Neuronal stem cell (in vitro differentiated cells): ENCODE results near the gene CHID1.

Experiments used
- DNase-seq: peaks from one replicate; pipeline ENCODE4 v3.0.0-alpha.2; 2013; ENCODE audit warnings: low spot score
- H2AFZ ChIP-seq: one replicate; pipeline ENCODE4 v1.6.1; 2013; ENCODE audit warnings: mild to moderate bottlenecking, low read length, inconsistent platforms
- H2AK5ac ChIP-seq: 2 replicates; pipeline ENCODE4 v1.6.1; 2013; ENCODE audit warnings: low read depth, mild to moderate bottlenecking, inconsistent platforms, low read length, moderate library complexity, mixed read lengths
- H2BK120ac ChIP-seq: 2 replicates; pipeline ENCODE4 v1.6.1; 2013; ENCODE audit warnings: low read depth, mild to moderate bottlenecking, inconsistent platforms, low read length, moderate library complexity, mixed read lengths
- H2BK12ac ChIP-seq: one replicate; pipeline ENCODE4 v1.6.1; 2013; ENCODE audit warnings: low read length, inconsistent platforms
- H2BK15ac ChIP-seq: 2 replicates; pipeline ENCODE4 v1.6.1; 2013; ENCODE audit warnings: mild to moderate bottlenecking, low read length, inconsistent platforms, mixed read lengths
- H2BK5ac ChIP-seq: one replicate; pipeline ENCODE4 v1.6.1; 2013; ENCODE audit warnings: inconsistent platforms, mild to moderate bottlenecking, low read length, moderate library complexity
- H3K14ac ChIP-seq: one replicate; pipeline ENCODE4 v1.6.1; 2013; ENCODE audit warnings: low read length, inconsistent platforms
- H3K18ac ChIP-seq: 2 replicates; pipeline ENCODE4 v1.6.1; 2013; ENCODE audit warnings: low read length, inconsistent platforms
- H3K23ac ChIP-seq: 2 replicates; pipeline ENCODE4 v1.6.1; 2013; ENCODE audit warnings: low read depth, mild to moderate bottlenecking, mixed read lengths, low read length, inconsistent platforms; ENCODE audit not compliant: poor library complexity
- H3K27ac ChIP-seq: replicated peaks from 3 replicates; pipeline ENCODE4 v1.5.1; 2013; ENCODE audit warnings: low read length, inconsistent platforms
- H3K27me3 ChIP-seq, 3 experiments: 2 replicates each; pipeline ENCODE4 v1.6.1; 2013; ENCODE audit warnings: low read length in 3 of 3, mild to moderate bottlenecking in 2 of 3, inconsistent platforms in 1 of 3, low read depth in 1 of 3, mixed read lengths in 1 of 3, moderate library complexity in 1 of 3; ENCODE audit not compliant: control insufficient read depth in 3 of 3, insufficient read depth in 3 of 3
- H3K36me3 ChIP-seq, 2 donors: replicated peaks in 1 of 2; 2 replicates each; pipeline ENCODE4 v1.6.1; 2013; ENCODE audit warnings: low read length in 2 of 2; ENCODE audit not compliant: control insufficient read depth in 2 of 2, insufficient read depth in 2 of 2
- H3K4ac ChIP-seq: 2 replicates; pipeline ENCODE4 v1.6.1; 2013; ENCODE audit warnings: inconsistent platforms, mild to moderate bottlenecking, low read length, moderate library complexity
- H3K4me1 ChIP-seq, 2 donors: 1 replicate in 1 of 2; 2 replicates in 1 of 2; pipeline ENCODE4 v1.6.1; 2013; ENCODE audit warnings: low read length in 2 of 2, low read depth in 1 of 2; ENCODE audit not compliant: control insufficient read depth in 2 of 2, insufficient read depth in 1 of 2
- H3K4me2 ChIP-seq: one replicate; pipeline ENCODE4 v1.6.1; 2013; ENCODE audit warnings: mild to moderate bottlenecking, low read length, inconsistent platforms; ENCODE audit not compliant: insufficient read depth, poor library complexity, severe bottlenecking
- H3K4me3 ChIP-seq, 2 donors: 2 replicates each; pipeline ENCODE4 v1.5.1; 2013; ENCODE audit warnings: low read length in 2 of 2, mild to moderate bottlenecking in 2 of 2, inconsistent platforms in 1 of 2, moderate library complexity in 1 of 2
- H3K79me1 ChIP-seq: one replicate; pipeline ENCODE4 v1.6.1; 2013; ENCODE audit warnings: low read depth, mild to moderate bottlenecking, inconsistent platforms, low read length, moderate library complexity
- H3K9ac ChIP-seq: one replicate; pipeline ENCODE4 v1.6.1; 2013; ENCODE audit warnings: mild to moderate bottlenecking, low read depth, low read length, inconsistent platforms; ENCODE audit not compliant: poor library complexity
- H3K9me3 ChIP-seq, 2 donors: replicated peaks in 1 of 2; 2 replicates each; pipeline versions ENCODE3 to v1.6.1; 2013; ENCODE audit warnings: low read length in 2 of 2, mild to moderate bottlenecking in 2 of 2, inconsistent platforms in 1 of 2, low read depth in 1 of 2, mixed read lengths in 1 of 2, moderate library complexity in 1 of 2; ENCODE audit not compliant: control insufficient read depth in 2 of 2, insufficient read depth in 1 of 2
- H4K8ac ChIP-seq: one replicate; pipeline ENCODE4 v1.6.1; 2013; ENCODE audit warnings: low read depth, mild to moderate bottlenecking, inconsistent platforms, low read length, moderate library complexity
- H4K91ac ChIP-seq: one replicate; pipeline ENCODE4 v1.6.1; 2013; ENCODE audit warnings: low read length, low read depth, mild to moderate bottlenecking, inconsistent platforms; ENCODE audit not compliant: poor library complexity
- WGBS, 2 donors: extraction: QIAGEN DNeasy Blood & Tissue Kit; methylation state at CpG; one replicate each; pipeline ENCODE4 v1.1.7; 2013; ENCODE audit warnings: missing lambda C conversion rate in 2 of 2, mixed read lengths in 1 of 2; ENCODE audit not compliant: insufficient read length in 2 of 2, insufficient replicate concordance in 1 of 2; ENCODE audit errors: extremely low coverage in 2 of 2; 5-methylcytosine and 5-hydroxymethylcytosine counted together

The CHID1 gene

DNA sequence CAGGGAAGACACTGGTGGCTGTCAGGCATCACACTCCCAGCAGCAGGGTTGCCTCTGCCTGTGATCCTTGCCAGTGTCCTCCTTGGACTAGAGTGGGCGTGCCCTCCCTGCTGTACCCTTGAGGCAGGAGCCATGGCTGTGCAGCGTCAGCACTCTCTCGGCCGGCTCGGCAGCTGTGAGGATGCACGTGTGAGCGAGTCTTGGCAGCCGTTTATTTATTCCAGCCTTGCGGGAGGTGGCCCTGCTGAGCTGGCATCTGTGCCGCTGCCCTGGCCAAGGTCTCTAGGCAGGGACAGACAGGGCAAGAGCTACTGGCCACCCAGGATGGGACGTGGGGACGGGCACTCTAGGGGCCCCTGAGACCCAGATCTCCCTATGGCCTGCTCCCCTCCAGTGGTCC lies 34.1 kb downstream of the CHID1 start:
- Histone ChIP-seq H2BK15ac (no peak overlapping the region), H3K9me3 (no peaks in the 10 kb centered on the region), H2BK120ac (no peak overlapping the region), H3K4me2 (no peak overlapping the region), H3K79me1 (peaks cover 6% of the 10 kb centered on the region), H2AK5ac (no peak overlapping the region), H3K9ac (peak overlapping the region; percentile 60), H4K8ac (no peak overlapping the region), H3K4me3 (no peak overlapping the region), H3K27me3 (no peaks in the 10 kb centered on the region), H2BK12ac (peak overlapping the region; percentile 10), H3K27ac (no peak overlapping the region), H3K36me3 (peaks cover 30 to 49% of the 10 kb centered on the region in 2 donors), H3K4me1 (no peaks in the 10 kb centered on the region), H3K23ac (peak overlapping the region; percentile 89), H3K14ac (no peak overlapping the region), H4K91ac (no peak overlapping the region), H3K4ac (no peak overlapping the region), H2BK5ac (peak overlapping the region; percentile 44), H2AFZ (no peak overlapping the region), H3K18ac (no peak overlapping the region)
- no CpG with 5 or more reads among the region's 12 CpGs for WGBS, 2 donors
- no peak for DNase-seq

DNA sequence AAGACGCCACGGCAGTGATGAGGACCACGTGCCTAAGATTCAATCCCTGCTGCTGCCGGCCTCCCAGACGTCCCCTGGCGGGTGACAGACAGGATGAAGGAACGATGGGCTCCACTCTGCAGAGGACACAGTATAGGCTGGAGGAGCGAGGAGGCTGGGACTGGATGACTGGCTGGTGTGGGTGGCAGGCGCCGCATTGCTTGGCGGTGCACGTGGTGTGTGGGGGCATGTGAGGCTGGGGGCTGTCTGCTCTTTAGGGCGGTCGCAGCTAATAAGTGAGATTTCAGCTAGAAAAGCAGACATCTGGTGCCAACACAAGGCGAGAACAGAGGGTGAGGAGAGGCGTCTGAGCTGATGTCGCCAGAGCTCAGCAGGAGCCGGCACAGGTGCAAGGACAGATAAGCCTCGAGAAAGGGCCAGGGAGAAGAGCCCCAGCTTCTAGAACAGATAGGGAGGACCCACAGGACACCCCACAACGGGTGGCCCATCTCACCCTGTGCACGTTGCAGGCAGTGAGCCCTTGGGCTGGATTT lies 34.8 kb downstream of the CHID1 start:
- Histone ChIP-seq H2AFZ (no peak overlapping the region), H2BK12ac (no peak overlapping the region), H3K4me1 (no peaks in the 10 kb centered on the region), H2BK5ac (peak overlapping the region; percentile 44), H3K14ac (no peak overlapping the region), H3K18ac (no peak overlapping the region), H3K79me1 (peaks cover 6% of the 10 kb centered on the region), H4K91ac (no peak overlapping the region), H2AK5ac (no peak overlapping the region), H3K36me3 (peaks cover 30 to 49% of the 10 kb centered on the region in 2 donors), H2BK15ac (no peak overlapping the region), H3K4me3 (no peak overlapping the region), H3K23ac (peak overlapping the region; percentile 89), H3K4ac (no peak overlapping the region), H3K9ac (peak overlapping the region; percentile 60), H3K9me3 (no peaks in the 10 kb centered on the region), H2BK120ac (no peak overlapping the region), H4K8ac (no peak overlapping the region), H3K4me2 (no peak overlapping the region), H3K27ac (no peak overlapping the region), H3K27me3 (no peaks in the 10 kb centered on the region)
- no CpG with 5 or more reads among the region's 21 CpGs for WGBS, 2 donors
- no peak for DNase-seq

DNA sequence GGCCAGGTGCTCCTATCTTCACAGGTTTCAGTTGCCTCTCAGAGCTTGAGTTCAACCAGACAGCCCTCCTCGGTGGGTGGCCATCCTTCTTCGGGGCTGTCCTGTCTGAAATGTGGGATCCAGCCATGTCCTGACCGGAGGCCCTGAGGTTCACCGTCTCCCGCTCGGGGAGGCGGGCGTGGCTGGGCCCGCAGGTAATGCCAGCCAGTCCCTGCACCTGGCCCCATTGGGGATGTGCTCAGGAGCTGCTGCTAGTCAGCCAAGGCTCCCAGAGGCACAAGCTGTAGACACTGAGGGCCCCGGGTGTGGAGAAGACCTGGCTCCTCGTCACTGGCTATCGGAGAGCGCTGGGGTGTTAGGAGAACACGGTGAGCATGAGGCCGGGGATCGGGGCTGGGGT lies 35.4 kb downstream of the CHID1 start:
- Histone ChIP-seq H3K27ac (no peak overlapping the region), H3K23ac (no peak overlapping the region), H2BK5ac (peak overlapping the region; percentile 17), H3K9me3 (no peaks in the 10 kb centered on the region), H4K8ac (no peak overlapping the region), H3K4me1 (peaks cover 0 to under 1% of the 10 kb centered on the region in 2 donors), H3K36me3 (peaks cover 26 to 43% of the 10 kb centered on the region in 2 donors), H3K18ac (no peak overlapping the region), H2AK5ac (no peak overlapping the region), H3K4ac (no peak overlapping the region), H2BK12ac (no peak overlapping the region), H3K27me3 (no peaks in the 10 kb centered on the region), H3K14ac (no peak overlapping the region), H3K4me3 (no peak overlapping the region), H3K79me1 (peaks cover 2% of the 10 kb centered on the region), H3K9ac (no peak overlapping the region), H2AFZ (no peak overlapping the region), H2BK15ac (no peak overlapping the region), H4K91ac (no peak overlapping the region), H3K4me2 (no peak overlapping the region), H2BK120ac (no peak overlapping the region)
- DNase-seq, result no peak
- WGBS, 2 donors, result no CpG with 5 or more reads among the region's 16 CpGs

GRCh38 chr11:873706-874105 lies 36.9 kb downstream of the CHID1 start:
- H2BK5ac ChIP-seq, result no peak overlapping the region
- H3K79me1 ChIP-seq, result peaks cover 4% of the 10 kb centered on the region
- peaks cover 0 to 4% of the 10 kb centered on the region in 2 donors for H3K4me1 ChIP-seq
- no peak overlapping the region for H4K8ac ChIP-seq
- no peak overlapping the region for H2AK5ac ChIP-seq
- H3K4ac ChIP-seq, result no peak overlapping the region
- H3K9ac ChIP-seq, result no peak overlapping the region
- no peak overlapping the region for H3K18ac ChIP-seq
- H3K4me3 ChIP-seq, result no peak overlapping the region
- no peak overlapping the region for H3K23ac ChIP-seq
- no CpG with 5 or more reads among the region's 12 CpGs for WGBS, 2 donors
- no peak overlapping the region for H3K27ac ChIP-seq
- no peak overlapping the region for H3K4me2 ChIP-seq
- no peaks in the 10 kb centered on the region for H3K27me3 ChIP-seq
- H2BK12ac ChIP-seq, result no peak overlapping the region
- H3K9me3 ChIP-seq, result no peaks in the 10 kb centered on the region
- H3K14ac ChIP-seq, result no peak overlapping the region
- no peak overlapping the region for H2BK15ac ChIP-seq
- peaks cover 18 to 37% of the 10 kb centered on the region in 2 donors for H3K36me3 ChIP-seq
- DNase-seq, result no peak
- no peak overlapping the region for H2AFZ ChIP-seq
- H4K91ac ChIP-seq, result no peak overlapping the region
- no peak overlapping the region for H2BK120ac ChIP-seq
